Liver (tissue), 9 donors: ENCODE measurements around the gene PCDHB5. TPM values are rescaled to one million over a fixed set of nuclear protein-coding genes. Genes with fewer than 3 reads are reported as not detected.

Experiments used
- DNase-seq: peaks from one replicate; pipeline ENCODE4 v3.0.0-alpha.2; 2017; ENCODE audit warnings: low spot score
- H3K27ac ChIP-seq, 2 donors: one replicate each; pipeline ENCODE4 v1.7.0; 2013; ENCODE audit warnings: inconsistent platforms in 2 of 2, low read length in 2 of 2, control low read depth in 1 of 2, low read depth in 1 of 2, mild to moderate bottlenecking in 1 of 2
- H3K27me3 ChIP-seq, 4 donors: one replicate each; pipeline versions ENCODE4 v1.6.1 to v1.7.0; 2013; ENCODE audit warnings: low read length in 3 of 4, inconsistent platforms in 1 of 4, mild to moderate bottlenecking in 1 of 4, moderate library complexity in 1 of 4; ENCODE audit not compliant: control insufficient read depth in 4 of 4, insufficient read depth in 4 of 4
- H3K36me3 ChIP-seq, 4 donors: one replicate each; pipeline versions ENCODE4 v1.6.1 to v1.7.0; 2013; ENCODE audit warnings: low read length in 3 of 4, mild to moderate bottlenecking in 3 of 4, low read depth in 1 of 4, moderate library complexity in 1 of 4; ENCODE audit not compliant: control insufficient read depth in 4 of 4, insufficient read depth in 3 of 4
- H3K4me1 ChIP-seq, 4 donors: one replicate each; pipeline versions ENCODE4 v1.6.1 to v1.7.0; 2013; ENCODE audit warnings: low read length in 3 of 4, mild to moderate bottlenecking in 3 of 4, moderate library complexity in 1 of 4; ENCODE audit not compliant: control insufficient read depth in 4 of 4, insufficient read depth in 4 of 4
- H3K4me3 ChIP-seq, 3 donors: one replicate each; pipeline versions ENCODE4 v1.6.1 to v1.7.0; 2013; ENCODE audit warnings: low read length in 3 of 3, control low read depth in 1 of 3, low read depth in 1 of 3, mild to moderate bottlenecking in 1 of 3
- H3K9ac ChIP-seq, 2 donors: one replicate each; pipeline ENCODE4 v1.7.0; 2013; ENCODE audit warnings: low read length in 2 of 2, mild to moderate bottlenecking in 2 of 2, moderate library complexity in 2 of 2, control low read depth in 1 of 2, low read depth in 1 of 2
- H3K9me3 ChIP-seq, 4 donors: one replicate each; pipeline versions ENCODE4 v1.6.1 to v1.7.0; 2013; ENCODE audit warnings: low read length in 3 of 4; ENCODE audit not compliant: control insufficient read depth in 4 of 4
- EGR1 ChIP-seq, 2 donors: IDR thresholded peaks; 2 replicates each; pipeline ENCODE4 v1.6.1; 2016 to 2018; ENCODE audit warnings: antibody characterized with exemption in 2 of 2, low read depth in 2 of 2
- FOXA1 ChIP-seq: IDR thresholded peaks from 2 replicates; pipeline ENCODE4 v1.6.1; 2016; ENCODE audit warnings: antibody characterized with exemption
- FOXA2 ChIP-seq: IDR thresholded peaks from 2 replicates; pipeline ENCODE4 v1.6.1; 2016; ENCODE audit warnings: antibody characterized with exemption
- GABPA ChIP-seq, 2 donors: IDR thresholded peaks in 1 of 2; conservative IDR thresholded peaks in 1 of 2; 2 replicates each; pipeline ENCODE4 v1.6.1; 2016; ENCODE audit warnings: antibody characterized with exemption in 2 of 2, mild to moderate bottlenecking in 1 of 2, moderate library complexity in 1 of 2
- HNF4A ChIP-seq, 2 donors: conservative IDR thresholded peaks; 2 replicates each; pipeline ENCODE4 v1.6.1; 2016; ENCODE audit warnings: antibody characterized with exemption in 2 of 2, mild to moderate bottlenecking in 2 of 2
- HNF4G ChIP-seq: IDR thresholded peaks from 2 replicates; pipeline ENCODE4 v1.6.1; 2016; ENCODE audit warnings: antibody characterized with exemption
- JUND ChIP-seq, 2 donors: IDR thresholded peaks; 2 replicates each; pipeline ENCODE4 v1.6.1; 2016; ENCODE audit warnings: antibody characterized with exemption in 2 of 2
- NR2F2 ChIP-seq: IDR thresholded peaks from 2 replicates; pipeline ENCODE4 v1.6.1; 2016; ENCODE audit warnings: antibody characterized with exemption
- RAD21 ChIP-seq, 2 donors: IDR thresholded peaks; 2 replicates each; pipeline ENCODE4 v1.6.1; 2016; ENCODE audit warnings: antibody characterized with exemption in 2 of 2, mild to moderate bottlenecking in 2 of 2
- RXRA ChIP-seq, 2 donors: IDR thresholded peaks; 2 replicates each; pipeline ENCODE4 v1.6.1; 2017 to 2018; ENCODE audit warnings: antibody characterized with exemption in 2 of 2, mild to moderate bottlenecking in 1 of 2
- SP1 ChIP-seq: IDR thresholded peaks from 2 replicates; pipeline ENCODE4 v1.6.1; 2018; ENCODE audit warnings: antibody characterized with exemption, mild to moderate bottlenecking
- TAF1 ChIP-seq: conservative IDR thresholded peaks from 2 replicates; pipeline ENCODE4 v1.6.1; 2016; ENCODE audit warnings: antibody characterized with exemption, mild to moderate bottlenecking
- YY1 ChIP-seq: IDR thresholded peaks from 2 replicates; pipeline ENCODE4 v1.6.1; 2016; ENCODE audit warnings: antibody characterized with exemption, mild to moderate bottlenecking
- WGBS: extraction: QIAGEN DNeasy Blood & Tissue Kit; methylation state at CpG from one replicate; pipeline ENCODE4 v1.1.7; 2013; 5-methylcytosine and 5-hydroxymethylcytosine counted together
- polyA plus RNA-seq, 2 donors: library from polyadenylated mRNA; stranded (reverse) in 1 of 2; unstranded in 1 of 2; fragments of 200-250 nt in 1 of 2; fragments of >200 nt in 1 of 2; fragmentation: Nextera tagmentation in 1 of 2; extraction: Ambion mirVana in 1 of 2; gene quantifications; one replicate each; pipeline versions ENCODE4 v1.2.1 to v1.2.3, GENCODE V29; 2013 to 2015
- total RNA-seq, 2 donors: library from RNA; depleted of rRNA; stranded (reverse); fragments of >200 nt; gene quantifications; one replicate each; pipeline ENCODE4 v1.2.3, GENCODE V29; 2014
- TF ChIP-seq, protein P1 (sequence below): IDR thresholded peaks from 2 replicates; pipeline ENCODE4 v1.6.1; 2016; ENCODE audit warnings: antibody characterized with exemption
- TF ChIP-seq, protein P2 (sequence below): IDR thresholded peaks from 2 replicates; pipeline ENCODE4 v1.6.1; 2016; ENCODE audit warnings: antibody characterized with exemption
- TF ChIP-seq, protein P3 (sequence below): fragments of 150-350 bp; IDR thresholded peaks from 2 replicates; pipeline ENCODE4 v1.5.1; 2017; ENCODE audit warnings: improper control_type of control experiment, low read depth, low read length; ENCODE audit not compliant: missing input control
- TF ChIP-seq, protein P4 (sequence below): IDR thresholded peaks from 2 replicates; pipeline ENCODE4 v1.6.1; 2016; ENCODE audit warnings: antibody characterized with exemption, mild to moderate bottlenecking
- TF ChIP-seq, protein P5 (sequence below): IDR thresholded peaks from 2 replicates; pipeline ENCODE4 v1.6.1; 2016; ENCODE audit warnings: antibody characterized with exemption
- donor health status: healthy.
- donor health status: healthy.
- donor health status: healthy.
- donor health status: healthy.
- donor health status: healthy.

The PCDHB5 gene
- total and polyA plus RNA-seq, 4 donors: 0.17 to 0.42 (median 0.38) TPM

DNA sequence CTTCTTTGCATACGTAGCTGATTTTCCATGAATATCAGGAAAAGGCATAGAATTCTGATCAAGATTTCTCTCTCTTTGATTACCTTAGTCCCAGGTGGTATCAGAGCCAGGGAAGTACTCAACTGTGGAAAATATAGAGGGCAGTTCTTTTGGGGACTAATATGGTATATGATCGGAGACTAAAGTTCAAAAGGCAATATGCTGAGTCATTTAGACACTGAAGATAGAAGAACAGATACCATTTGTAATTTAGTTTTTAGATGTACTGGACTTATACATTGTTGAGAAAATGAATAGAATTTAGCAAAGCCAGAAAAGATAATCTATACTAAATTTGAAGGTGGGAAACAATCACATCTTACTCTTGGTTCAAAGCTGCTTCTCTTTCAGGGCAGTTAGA lies 29.7 kb upstream of the PCDHB5 start:
- H3K27me3 ChIP-seq: no peaks in the 10 kb centered on the region
- TF ChIP-seq TAF1: no peak
- no peak for TF ChIP-seq HNF4G
- no peak for TF ChIP-seq SP1
- TF ChIP-seq HNF4A (conservative IDR thresholded peaks at IDR 0.05): no peak
- TF ChIP-seq, protein P1, sequence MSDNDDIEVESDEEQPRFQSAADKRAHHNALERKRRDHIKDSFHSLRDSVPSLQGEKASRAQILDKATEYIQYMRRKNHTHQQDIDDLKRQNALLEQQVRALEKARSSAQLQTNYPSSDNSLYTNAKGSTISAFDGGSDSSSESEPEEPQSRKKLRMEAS: no peak
- TF ChIP-seq, protein P2, sequence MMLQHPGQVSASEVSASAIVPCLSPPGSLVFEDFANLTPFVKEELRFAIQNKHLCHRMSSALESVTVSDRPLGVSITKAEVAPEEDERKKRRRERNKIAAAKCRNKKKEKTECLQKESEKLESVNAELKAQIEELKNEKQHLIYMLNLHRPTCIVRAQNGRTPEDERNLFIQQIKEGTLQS: no peak
- TF ChIP-seq RXRA (IDR thresholded peaks at IDR 0.05): no peak
- no peak for TF ChIP-seq FOXA1
- no peak for TF ChIP-seq JUND (IDR thresholded peaks at IDR 0.05)
- TF ChIP-seq, protein P3, sequence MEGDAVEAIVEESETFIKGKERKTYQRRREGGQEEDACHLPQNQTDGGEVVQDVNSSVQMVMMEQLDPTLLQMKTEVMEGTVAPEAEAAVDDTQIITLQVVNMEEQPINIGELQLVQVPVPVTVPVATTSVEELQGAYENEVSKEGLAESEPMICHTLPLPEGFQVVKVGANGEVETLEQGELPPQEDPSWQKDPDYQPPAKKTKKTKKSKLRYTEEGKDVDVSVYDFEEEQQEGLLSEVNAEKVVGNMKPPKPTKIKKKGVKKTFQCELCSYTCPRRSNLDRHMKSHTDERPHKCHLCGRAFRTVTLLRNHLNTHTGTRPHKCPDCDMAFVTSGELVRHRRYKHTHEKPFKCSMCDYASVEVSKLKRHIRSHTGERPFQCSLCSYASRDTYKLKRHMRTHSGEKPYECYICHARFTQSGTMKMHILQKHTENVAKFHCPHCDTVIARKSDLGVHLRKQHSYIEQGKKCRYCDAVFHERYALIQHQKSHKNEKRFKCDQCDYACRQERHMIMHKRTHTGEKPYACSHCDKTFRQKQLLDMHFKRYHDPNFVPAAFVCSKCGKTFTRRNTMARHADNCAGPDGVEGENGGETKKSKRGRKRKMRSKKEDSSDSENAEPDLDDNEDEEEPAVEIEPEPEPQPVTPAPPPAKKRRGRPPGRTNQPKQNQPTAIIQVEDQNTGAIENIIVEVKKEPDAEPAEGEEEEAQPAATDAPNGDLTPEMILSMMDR: no peak
- no peak for TF ChIP-seq YY1
- TF ChIP-seq FOXA2: no peak
- no peak for TF ChIP-seq NR2F2
- no peak for TF ChIP-seq EGR1 (IDR thresholded peaks at IDR 0.05; ENCODE audit: low read depth in 2 of 2)
- TF ChIP-seq, protein P4, sequence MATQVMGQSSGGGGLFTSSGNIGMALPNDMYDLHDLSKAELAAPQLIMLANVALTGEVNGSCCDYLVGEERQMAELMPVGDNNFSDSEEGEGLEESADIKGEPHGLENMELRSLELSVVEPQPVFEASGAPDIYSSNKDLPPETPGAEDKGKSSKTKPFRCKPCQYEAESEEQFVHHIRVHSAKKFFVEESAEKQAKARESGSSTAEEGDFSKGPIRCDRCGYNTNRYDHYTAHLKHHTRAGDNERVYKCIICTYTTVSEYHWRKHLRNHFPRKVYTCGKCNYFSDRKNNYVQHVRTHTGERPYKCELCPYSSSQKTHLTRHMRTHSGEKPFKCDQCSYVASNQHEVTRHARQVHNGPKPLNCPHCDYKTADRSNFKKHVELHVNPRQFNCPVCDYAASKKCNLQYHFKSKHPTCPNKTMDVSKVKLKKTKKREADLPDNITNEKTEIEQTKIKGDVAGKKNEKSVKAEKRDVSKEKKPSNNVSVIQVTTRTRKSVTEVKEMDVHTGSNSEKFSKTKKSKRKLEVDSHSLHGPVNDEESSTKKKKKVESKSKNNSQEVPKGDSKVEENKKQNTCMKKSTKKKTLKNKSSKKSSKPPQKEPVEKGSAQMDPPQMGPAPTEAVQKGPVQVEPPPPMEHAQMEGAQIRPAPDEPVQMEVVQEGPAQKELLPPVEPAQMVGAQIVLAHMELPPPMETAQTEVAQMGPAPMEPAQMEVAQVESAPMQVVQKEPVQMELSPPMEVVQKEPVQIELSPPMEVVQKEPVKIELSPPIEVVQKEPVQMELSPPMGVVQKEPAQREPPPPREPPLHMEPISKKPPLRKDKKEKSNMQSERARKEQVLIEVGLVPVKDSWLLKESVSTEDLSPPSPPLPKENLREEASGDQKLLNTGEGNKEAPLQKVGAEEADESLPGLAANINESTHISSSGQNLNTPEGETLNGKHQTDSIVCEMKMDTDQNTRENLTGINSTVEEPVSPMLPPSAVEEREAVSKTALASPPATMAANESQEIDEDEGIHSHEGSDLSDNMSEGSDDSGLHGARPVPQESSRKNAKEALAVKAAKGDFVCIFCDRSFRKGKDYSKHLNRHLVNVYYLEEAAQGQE: no peak
- TF ChIP-seq GABPA (IDR thresholded peaks at IDR 0.05 in 1 of 2, conservative IDR thresholded peaks at IDR 0.05 in 1 of 2): no peak
- TF ChIP-seq RAD21 (IDR thresholded peaks at IDR 0.05): no peak
- TF ChIP-seq, protein P5, sequence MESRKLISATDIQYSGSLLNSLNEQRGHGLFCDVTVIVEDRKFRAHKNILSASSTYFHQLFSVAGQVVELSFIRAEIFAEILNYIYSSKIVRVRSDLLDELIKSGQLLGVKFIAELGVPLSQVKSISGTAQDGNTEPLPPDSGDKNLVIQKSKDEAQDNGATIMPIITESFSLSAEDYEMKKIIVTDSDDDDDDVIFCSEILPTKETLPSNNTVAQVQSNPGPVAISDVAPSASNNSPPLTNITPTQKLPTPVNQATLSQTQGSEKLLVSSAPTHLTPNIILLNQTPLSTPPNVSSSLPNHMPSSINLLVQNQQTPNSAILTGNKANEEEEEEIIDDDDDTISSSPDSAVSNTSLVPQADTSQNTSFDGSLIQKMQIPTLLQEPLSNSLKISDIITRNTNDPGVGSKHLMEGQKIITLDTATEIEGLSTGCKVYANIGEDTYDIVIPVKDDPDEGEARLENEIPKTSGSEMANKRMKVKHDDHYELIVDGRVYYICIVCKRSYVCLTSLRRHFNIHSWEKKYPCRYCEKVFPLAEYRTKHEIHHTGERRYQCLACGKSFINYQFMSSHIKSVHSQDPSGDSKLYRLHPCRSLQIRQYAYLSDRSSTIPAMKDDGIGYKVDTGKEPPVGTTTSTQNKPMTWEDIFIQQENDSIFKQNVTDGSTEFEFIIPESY: no peak
- H3K27ac ChIP-seq: no peak overlapping the region
- H3K4me3 ChIP-seq: no peak overlapping the region
- WGBS: 77% methylated on average over 2 of the region's 2 CpGs
- H3K36me3 ChIP-seq: no peaks in the 10 kb centered on the region
- H3K9me3 ChIP-seq: peaks cover 6 to 18% (median 12%) of the 10 kb centered on the region in 4 donors
- H3K9ac ChIP-seq: no peak overlapping the region
- DNase-seq: no peak
- no peaks in the 10 kb centered on the region for H3K4me1 ChIP-seq
